Adipose tissue (tissue), 3 donors: ENCODE data around the gene RERE. TPM values are rescaled to one million over a fixed set of nuclear protein-coding genes. Genes with fewer than 3 reads are reported as not detected.

Source experiments
- H3K27ac ChIP-seq: one replicate; pipeline ENCODE4 v1.5.1; 2013; ENCODE audit warnings: low read depth, low read length
- WGBS, 3 donors: extraction: QIAGEN DNeasy Blood & Tissue Kit; methylation state at CpG; one replicate each; pipeline ENCODE4 v1.1.7; 2013; 5-methylcytosine and 5-hydroxymethylcytosine counted together
- polyA plus RNA-seq, 3 donors: library from polyadenylated mRNA; stranded (reverse); fragments of 200-250 nt; gene quantifications; one replicate each; pipeline ENCODE4 v1.2.3, GENCODE V29; 2013
- donor health status: healthy with polysubstance abuse.
- donor health status: Bipolar disorder and iron deficiency.
- donor health status: healthy.

Gene RERE
- polyA plus RNA-seq, 3 donors, result 15.8 to 40.7 (median 39.6) TPM

GRCh38 chr1:8777867-8778266 is 39.6 kb downstream of the RERE start:
- no peak overlapping the region for H3K27ac ChIP-seq

DNA sequence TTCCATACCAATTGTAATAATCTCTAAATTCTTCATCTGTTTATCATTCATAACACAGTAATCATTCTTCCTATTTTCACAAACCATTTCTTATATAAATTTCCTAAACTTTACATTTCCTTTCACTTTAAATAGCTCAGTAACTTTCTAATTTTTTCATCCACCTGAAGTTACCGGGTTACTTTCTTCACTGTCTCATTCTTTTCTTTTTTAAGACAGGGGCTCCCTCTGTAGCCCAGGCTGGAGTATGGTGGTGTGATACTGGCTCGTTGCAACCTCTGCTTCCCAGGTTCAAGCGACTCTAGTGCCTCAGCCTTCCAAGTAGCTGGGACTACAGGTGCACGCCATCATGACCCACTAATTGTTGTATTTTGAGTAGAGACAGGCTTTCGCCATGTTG is 41.3 kb downstream of the RERE start:
- H3K27ac ChIP-seq, result no peak overlapping the region
- WGBS, 3 donors, result 78 to 89% (median 83%) methylated on average over 5 of the region's 5 CpGs

GRCh38 chr1:8767006-8767405 is 50.4 kb downstream of the RERE start:
- WGBS, 3 donors, result 73 to 97% (median 86%) methylated on average over 2 of the region's 2 CpGs
- H3K27ac ChIP-seq, result no peak overlapping the region

- 93 to 94% (median 93%) methylated on average over 3 of the region's 3 CpGs for WGBS, 3 donors
- no peak overlapping the region for H3K27ac ChIP-seq
Measured at GRCh38 chr1:8765198-8765597, 52.2 kb downstream of the RERE start.

DNA sequence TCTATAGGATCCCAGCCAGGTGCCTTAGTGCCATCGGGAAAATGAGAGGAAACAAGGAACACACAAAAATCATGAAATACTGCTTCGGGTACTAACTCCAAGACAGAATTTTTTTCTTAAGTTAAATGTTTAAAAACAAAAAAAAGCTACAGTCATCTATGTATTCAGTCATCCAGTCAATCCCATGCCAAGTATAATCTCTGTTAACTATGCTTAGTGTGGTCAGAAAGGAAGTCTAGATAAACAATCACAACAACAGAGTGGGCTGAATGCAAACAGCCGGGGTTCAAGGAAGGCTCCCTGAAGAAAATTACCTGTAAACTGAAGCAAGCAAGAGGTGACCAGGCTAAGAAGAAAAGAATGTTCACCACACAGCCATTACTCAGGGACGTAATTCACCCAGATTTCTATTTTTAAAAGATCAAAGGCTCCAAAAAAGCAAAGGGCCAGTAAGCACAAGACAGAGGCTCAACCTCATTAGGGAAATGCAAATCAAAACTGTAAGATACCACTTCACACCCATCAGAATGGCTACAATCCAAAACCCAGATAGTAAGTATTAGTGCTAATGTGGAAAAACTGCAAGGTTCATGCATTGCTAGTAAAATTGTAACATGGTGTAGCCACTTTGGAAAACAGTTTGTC is 53.0 kb downstream of the RERE start:
- H3K27ac ChIP-seq, result no peak overlapping the region
- 52 to 72% (median 53%) methylated on average over 4 of the region's 4 CpGs for WGBS, 3 donors

DNA sequence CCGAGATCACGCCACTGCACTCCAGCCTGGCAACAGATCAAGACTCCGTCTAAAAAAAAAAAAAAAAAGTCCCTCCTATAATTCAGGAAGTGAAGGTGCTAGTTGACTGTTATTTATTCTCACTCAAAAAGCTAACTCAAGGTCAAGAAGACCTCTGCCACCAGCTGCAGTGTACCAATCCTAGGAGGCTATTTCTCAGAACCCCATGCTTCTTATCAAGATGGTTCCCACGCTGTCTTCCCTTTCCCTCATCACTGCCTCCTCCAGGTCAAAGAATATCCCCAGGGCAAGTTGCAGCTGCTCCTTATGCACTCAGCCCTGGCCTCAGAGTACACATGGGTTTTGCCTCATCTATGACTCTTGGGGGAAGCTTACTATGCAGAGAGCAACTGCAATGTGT is 53.6 kb downstream of the RERE start:
- WGBS, 3 donors, result 50 to 65% (median 62%) methylated on average over 4 of the region's 4 CpGs
- no peak overlapping the region for H3K27ac ChIP-seq

DNA sequence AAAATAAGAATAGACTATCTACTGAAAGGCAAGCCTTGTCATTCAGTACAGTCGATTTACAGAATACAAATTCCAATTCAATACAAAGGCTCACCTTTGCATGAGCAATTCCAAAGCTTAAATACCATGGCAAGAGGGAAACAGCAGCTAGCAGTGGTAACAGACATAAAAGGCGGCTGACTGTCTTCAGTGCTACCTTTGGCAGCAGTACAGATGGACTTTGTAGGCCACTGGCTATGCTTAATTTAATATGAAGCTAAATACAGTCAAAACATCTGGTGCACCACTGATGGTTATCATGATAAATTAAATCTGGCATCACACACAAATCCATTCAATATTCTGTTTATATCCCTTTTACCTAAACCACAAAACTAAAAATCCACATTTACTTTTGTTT is 62.4 kb downstream of the RERE start:
- H3K27ac ChIP-seq, result no peak overlapping the region
- 78 to 86% (median 78%) methylated on average over 2 of the region's 2 CpGs for WGBS, 3 donors

DNA sequence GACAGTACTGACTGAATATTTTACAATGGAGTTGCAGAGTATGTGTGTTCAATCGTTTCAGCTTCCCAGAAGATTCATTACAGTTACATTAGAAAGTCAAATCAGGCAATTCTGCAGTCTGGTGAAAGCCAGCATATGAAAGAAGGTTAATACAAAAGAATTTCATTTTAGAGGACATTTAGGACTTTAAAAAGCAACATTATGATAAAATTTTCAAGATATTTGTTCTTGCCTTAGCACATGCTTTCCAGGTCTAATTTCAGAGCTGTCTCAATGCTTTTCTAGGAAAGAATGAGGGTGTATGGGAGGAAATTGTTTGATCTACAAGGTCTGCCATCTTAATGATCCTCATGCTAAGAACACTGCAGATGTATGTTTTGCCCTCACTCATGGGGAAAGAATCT is 63.2 kb downstream of the RERE start:
- 73 to 77% (median 76%) methylated on average over 1 of the region's 1 CpG for WGBS, 3 donors

GRCh38 chr1:8753736-8754135 is 63.7 kb downstream of the RERE start:
- no peak overlapping the region for H3K27ac ChIP-seq

More for the DNA sequence above, 63.2 kb downstream of the RERE start:
- no peak overlapping the region for H3K27ac ChIP-seq

- 80 to 91% (median 81%) methylated on average over 6 of the region's 6 CpGs for WGBS, 3 donors
Measured at GRCh38 chr1:8752921-8753713, 64.3 kb downstream of the RERE start.

DNA sequence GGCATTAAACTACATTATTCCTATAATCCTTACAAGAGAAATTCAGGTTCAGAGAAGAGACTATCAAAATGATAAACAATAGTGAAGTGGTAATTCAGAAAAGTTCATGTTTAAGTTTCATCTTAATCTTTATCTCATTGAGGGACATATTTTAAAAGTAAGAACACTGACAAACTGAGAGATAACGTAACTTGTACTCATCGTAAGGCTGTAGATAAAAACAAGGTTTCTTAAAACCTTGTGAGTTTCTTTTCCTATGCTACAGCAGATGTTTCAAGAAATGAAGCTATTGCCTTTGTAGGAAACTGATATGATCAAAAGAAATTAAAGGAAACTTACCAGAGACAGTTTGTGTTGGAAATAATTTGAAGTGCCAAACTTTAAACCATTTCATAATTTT is 65.0 kb downstream of the RERE start:
- 79 to 90% (median 82%) methylated on average over 2 of the region's 2 CpGs for WGBS, 3 donors
- no peak overlapping the region for H3K27ac ChIP-seq

More at GRCh38 chr1:8752921-8753713, 64.3 kb downstream of the RERE start:
- H3K27ac ChIP-seq, result no peak overlapping the region

GRCh38 chr1:8751984-8752383 is 65.5 kb downstream of the RERE start:
- H3K27ac ChIP-seq, result no peak overlapping the region
- 85 to 96% (median 93%) methylated on average over 4 of the region's 4 CpGs for WGBS, 3 donors

DNA sequence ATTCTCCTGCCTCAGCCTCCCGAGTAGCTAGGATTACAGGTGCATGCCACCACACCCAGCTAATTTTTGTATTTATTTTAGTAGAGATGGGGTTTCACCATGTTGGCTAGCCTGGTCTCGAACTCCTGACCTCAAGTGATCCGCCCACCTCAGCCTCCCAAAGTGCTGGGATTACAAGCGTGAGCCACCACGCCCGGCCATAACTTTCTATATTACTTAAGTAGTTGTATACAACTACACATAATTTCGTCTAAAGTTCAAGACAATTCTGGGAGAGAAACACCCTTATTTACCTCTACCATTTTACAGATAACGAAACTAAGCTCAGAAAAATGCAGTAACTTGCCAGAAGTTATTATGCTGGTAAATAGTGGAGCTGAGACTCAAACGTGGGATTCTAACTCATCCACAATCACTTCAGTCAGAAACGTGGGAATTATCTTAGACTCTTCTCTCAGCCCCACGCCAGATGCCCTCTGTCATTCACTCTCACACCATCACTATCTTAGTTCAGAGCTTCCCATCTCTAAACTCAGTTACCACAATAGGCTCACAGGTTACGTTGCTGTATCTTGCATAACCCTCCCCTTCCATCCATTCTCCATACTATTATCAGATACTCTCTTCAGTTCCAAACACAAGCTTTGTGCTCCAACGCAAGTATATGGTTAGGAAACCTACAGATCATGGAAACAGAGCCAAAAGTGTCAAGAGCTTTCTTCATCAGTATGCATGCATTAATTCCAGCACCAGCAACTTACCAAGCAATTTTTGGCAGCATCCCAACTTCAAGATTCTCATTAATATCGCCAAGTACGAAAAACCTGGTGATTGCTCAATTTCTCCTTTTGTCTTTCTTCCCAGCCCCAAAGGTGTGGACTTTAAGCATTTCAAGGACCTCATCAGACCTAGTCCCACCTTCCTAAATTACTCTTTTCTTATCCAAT is 69.3 kb downstream of the RERE start:
- H3K27ac ChIP-seq, result no peak overlapping the region
- WGBS, 3 donors, result 82 to 89% (median 82%) methylated on average over 15 of the region's 15 CpGs

- H3K27ac ChIP-seq, result no peak overlapping the region
- 60 to 72% (median 71%) methylated on average over 3 of the region's 3 CpGs for WGBS, 3 donors
Measured at GRCh38 chr1:8746554-8746953, 70.9 kb downstream of the RERE start.

DNA sequence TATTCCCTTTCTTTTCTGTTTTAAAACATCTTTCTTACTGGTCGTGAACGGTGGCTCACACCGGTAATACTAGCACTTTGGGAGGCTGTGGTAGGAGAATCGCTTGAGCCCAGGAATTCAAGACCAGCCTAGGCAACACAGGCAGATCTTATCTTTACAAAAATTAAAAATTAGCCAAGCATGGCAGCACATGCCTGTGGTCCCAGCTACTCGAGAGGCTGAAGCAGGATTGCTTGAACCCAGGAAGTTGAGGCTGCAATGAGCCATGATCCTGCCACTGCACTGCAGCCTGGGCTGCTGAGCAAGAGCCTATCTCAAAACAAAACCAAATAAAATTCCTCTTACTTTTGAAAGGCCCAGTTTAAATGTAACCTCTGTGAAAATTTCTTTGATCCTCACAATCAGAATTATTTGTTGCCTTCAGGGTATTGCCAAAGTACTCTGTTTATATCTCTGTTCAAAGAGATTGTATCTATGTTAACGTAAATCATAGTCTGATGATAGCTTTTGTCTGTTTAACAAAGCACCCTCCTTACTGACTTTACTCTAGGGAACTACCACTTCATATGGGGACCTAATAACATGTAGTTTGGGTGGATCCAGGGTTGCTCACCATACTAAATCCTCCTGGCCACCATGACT is 71.6 kb downstream of the RERE start:
- 56 to 92% (median 91%) methylated on average over 6 of the region's 6 CpGs for WGBS, 3 donors

DNA sequence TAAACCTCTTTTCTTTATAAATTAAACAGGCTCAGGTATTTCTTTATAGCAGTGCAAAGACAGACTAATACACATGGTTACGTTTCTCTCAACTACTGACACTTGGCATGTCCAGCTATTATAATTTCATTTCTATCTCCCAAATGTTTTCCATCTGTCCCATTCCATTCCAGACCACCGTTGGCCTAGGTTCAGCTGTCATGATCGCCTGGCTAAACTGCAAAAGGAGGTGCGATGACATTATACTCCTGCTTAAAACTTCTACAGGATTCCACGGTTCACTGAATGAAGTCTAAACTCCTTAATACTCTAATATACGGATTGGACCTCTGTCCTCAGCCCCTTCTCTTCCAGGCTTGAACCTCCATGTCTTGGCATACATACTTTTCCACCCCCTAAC is 72.1 kb downstream of the RERE start:
- H3K27ac ChIP-seq, result no peak overlapping the region
- 88 to 89% (median 88%) methylated on average over 6 of the region's 6 CpGs for WGBS, 3 donors

More for the DNA sequence above, 71.6 kb downstream of the RERE start:
- H3K27ac ChIP-seq, result no peak overlapping the region

- WGBS, 3 donors, result 67 to 86% (median 83%) methylated on average over 6 of the region's 6 CpGs
- no peak overlapping the region for H3K27ac ChIP-seq
Measured at GRCh38 chr1:8742022-8742924, 75.2 kb downstream of the RERE start.

- no peak overlapping the region for H3K27ac ChIP-seq
Measured at GRCh38 chr1:8740034-8740449, 77.4 kb downstream of the RERE start.
